NCI-H2107 treated with DMSO at 0.1 percent for 48 hours (cell line): ENCODE results near the gene IFNA17.
"Not testable (repeated sequence)": the region's sequence is repeated elsewhere in the genome, so short reads cannot be mapped to it uniquely, and the experiment has no call there.

ENCODE experiments used
- DNase-seq: peaks from one replicate; lab custom pipeline; 2025; ENCODE audit not compliant: unreplicated experiment; lab: John Stamatoyannopoulos, UW

The IFNA17 gene

GRCh38 chr9:21210782-21211181 lies 17.2 kb downstream of the IFNA17 start:
- not testable (repeated sequence) for DNase-seq

- DNase-seq: no peak
Measured at GRCh38 chr9:21210311-21210710, 17.7 kb downstream of the IFNA17 start.

GRCh38 chr9:21207043-21207442 lies 21.0 kb downstream of the IFNA17 start, which contains the start of gene IFNA10:
Gene IFNA10 (minus strand): TSS chr9:21207143. CDS start chr9:21207097, 46 bp downstream.
- DNase-seq: not testable (repeated sequence)

- no peak for DNase-seq
Measured at GRCh38 chr9:21205204-21205603, 22.8 kb downstream of the IFNA17 start.

- not testable (repeated sequence) for DNase-seq
Measured at GRCh38 chr9:21202105-21202504, 25.9 kb downstream of the IFNA17 start, which contains the start of gene IFNA7. Gene IFNA7 (minus strand): TSS chr9:21202205. CDS start chr9:21202165, 40 bp downstream.

GRCh38 chr9:21194867-21195776 lies 32.9 kb downstream of the IFNA17 start:
- DNase-seq: not testable (repeated sequence)

GRCh38 chr9:21187487-21187886 lies 40.5 kb downstream of the IFNA17 start, which contains the start of gene IFNA4:
Gene IFNA4 (minus strand): TSS chr9:21187587. CDS start chr9:21187531, 56 bp downstream.
- not testable (repeated sequence) for DNase-seq

GRCh38 chr9:21182810-21183736 lies 44.9 kb downstream of the IFNA17 start:
- not testable (repeated sequence) for DNase-seq
